ENCODE results near the gene PRTN3. TPM values are rescaled to one million over a fixed set of nuclear protein-coding genes. Genes with fewer than 3 reads are reported as not detected.

PRTN3 gene
- total RNA-seq, 1 experiment from 2014 or later: not detected

DNA sequence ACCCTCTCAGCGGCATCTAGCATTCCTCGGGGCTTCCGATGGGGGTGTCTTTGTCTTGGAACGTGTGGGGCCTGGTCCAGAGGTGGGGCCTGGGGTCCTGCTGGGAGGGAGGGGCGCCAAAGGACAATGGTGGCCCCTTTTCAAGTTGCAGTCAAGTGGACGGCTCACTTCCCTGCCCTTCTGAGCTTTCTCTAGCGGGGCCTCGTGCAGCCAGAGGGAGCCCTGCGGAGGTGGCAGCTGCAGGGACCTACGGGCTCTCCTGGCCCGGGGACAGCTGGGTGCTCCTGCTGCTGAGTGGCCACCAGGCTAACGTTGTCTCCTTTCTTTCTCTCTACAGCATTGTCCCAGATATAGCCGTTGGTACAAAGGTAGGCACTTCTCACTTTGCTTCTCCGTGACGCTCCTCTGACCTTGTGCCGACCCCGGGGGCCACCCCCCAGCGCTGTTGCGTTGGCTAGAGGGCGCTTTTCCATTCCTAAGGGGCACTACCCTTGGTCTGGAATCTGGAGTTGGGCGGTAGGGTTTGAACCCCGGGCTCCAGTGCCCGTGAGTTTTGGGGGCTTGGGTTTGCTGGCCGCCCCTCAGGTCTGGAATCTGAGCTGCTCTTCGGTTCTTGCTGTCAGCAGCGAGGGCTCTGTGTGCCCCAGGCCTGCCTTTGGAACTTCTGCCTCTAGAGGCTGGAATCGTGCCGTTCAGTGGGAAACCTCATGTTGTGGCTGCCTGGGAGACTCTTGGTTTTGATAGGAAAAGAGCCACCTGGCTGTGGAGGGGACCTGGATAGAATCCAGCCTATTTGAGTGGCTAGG is 41.5 kb upstream of the PRTN3 start:
- no peaks in the 10 kb centered on the region for H3K27me3 ChIP-seq (replicated peaks)
- no peaks in the 10 kb centered on the region for H3K9me3 ChIP-seq (replicated peaks)
- H3K27ac ChIP-seq: no peak overlapping the region
- H3K4me3 ChIP-seq: peak overlapping the region; percentile 95
- DNase-seq (ENCODE audit: low read depth in 1 of 2, low spot score in 2 of 2): peak; percentile 61 to 66
- H3K36me3 ChIP-seq: peaks cover 65% of the 10 kb centered on the region
- H3K4me1 ChIP-seq (replicated peaks): peaks cover 32% of the 10 kb centered on the region

DNA sequence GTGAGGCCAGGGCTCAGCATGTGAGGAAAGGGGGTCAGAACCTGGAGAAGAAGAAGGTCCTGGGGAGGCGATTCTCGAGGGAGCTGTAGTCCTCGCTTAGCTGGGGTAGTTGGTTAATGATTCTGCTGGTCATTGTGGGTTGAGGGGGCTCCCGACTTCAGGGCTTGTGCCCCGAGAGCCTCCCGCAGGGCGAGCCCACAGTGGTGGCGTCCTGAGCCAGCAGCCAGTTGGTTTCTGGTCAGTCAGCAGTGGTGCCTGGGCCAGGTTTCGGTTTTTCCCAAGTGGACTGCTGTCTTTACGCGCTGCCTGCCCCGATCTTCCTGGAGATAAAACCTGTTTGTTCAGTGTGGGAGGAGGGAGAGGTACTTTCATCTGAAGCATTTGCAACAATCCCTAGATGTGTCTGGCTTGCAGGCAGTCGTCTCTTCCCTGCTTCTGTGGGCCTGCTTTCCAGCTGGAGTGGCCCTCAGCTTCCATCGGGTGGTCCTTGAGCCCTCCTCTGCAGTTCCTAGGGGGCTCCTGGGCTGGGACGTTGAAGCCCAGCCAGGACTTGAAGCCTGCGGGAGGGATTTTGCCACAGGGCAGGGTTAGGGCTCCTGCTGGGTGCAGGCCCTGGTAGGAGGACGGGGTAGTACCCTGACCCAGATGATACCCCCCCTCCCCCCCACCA is 40.3 kb upstream of the PRTN3 start:
- Histone ChIP-seq H3K4me3 (peak overlapping the region; percentile 4), H3K36me3 (peaks cover 78% of the 10 kb centered on the region), H3K27ac (no peak overlapping the region), H3K4me1 (replicated peaks) (peaks cover 32% of the 10 kb centered on the region), H3K27me3 (replicated peaks) (no peaks in the 10 kb centered on the region), H3K9me3 (replicated peaks) (no peaks in the 10 kb centered on the region)
- peak in 1 of 2 experiments; percentile 44 for DNase-seq (ENCODE audit: low read depth in 1 of 2, low spot score in 2 of 2)

DNA sequence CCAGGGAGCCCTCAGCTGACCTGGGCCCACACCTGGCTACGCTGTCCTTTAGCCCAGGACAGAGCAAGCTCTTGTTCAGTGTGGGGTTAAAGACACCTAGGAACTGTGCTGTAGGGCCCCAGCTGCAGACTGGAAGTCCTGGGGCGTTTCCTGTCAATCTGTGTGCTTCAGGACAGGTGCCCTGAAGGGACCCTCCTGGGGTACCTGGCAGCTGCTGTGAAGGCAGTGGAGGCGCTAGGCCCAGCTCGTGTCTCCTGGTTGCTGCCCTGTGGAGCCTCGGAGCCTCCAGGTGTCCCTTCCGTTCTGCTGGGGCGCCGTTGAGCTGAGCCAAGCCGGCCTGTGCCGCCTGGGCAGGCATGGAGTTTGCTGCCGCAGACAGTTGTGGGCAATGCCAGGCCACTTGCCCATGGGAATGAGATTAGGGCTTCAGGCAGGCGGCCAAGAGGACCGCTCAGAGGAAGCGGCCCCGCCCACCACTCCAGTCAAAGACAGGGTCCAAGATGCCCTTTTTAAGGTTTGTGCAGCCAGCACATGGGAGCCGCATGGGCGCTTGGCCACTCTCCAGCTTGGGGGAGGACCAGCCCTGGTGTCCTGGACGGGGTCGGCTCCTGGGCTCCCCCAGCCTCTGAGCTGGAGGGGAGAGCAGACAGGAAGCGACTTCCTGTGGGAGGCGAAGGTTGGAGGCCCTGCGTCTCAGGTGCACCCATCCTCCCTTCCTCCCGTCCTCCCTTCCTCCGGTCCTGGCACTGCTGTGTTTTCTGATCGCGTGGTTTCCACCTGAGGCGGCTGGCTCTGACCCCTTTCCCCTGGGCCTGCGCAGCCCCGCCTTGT is 39.6 kb upstream of the PRTN3 start:
- Histone ChIP-seq H3K27me3 (replicated peaks) (no peaks in the 10 kb centered on the region), H3K27ac (no peak overlapping the region), H3K9me3 (replicated peaks) (no peaks in the 10 kb centered on the region), H3K4me3 (no peak overlapping the region), H3K4me1 (replicated peaks) (peaks cover 29% of the 10 kb centered on the region), H3K36me3 (peaks cover 85% of the 10 kb centered on the region)
- peak in 1 of 2 experiments; percentile 47 for DNase-seq (ENCODE audit: low read depth in 1 of 2, low spot score in 2 of 2)

DNA sequence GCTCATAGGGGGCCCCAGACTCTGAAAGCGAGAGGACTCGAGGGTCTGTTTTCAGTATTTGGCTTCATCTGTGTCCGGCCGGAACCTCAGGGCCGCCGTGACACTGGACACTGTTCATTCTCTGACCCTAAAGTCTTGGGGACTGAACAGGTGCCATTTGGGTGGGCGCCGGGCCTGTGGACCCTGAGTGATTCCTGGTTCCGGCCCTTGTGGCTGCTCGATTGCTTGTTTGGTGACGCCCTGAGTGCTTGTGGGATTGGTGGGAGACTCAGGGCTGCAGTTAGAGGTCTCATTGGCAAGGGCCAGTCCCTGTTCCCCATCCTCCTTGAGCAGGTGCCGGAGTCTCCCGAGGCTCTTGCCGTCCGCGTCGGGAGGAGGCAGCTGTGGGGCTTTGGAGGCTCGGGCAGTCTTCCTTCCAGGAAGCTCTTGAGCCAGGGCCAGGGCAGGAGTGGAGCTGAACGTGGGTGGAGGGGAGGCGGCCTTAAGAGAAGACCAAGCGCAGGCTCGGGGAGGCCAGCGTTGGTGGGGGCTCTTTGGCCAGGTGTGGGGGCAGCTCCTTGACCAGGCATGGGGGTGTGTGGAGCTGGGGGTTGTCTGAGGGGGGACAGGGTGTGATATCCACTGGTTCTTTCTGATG is 38.8 kb upstream of the PRTN3 start:
- no peak for DNase-seq (ENCODE audit: low read depth in 1 of 2, low spot score in 2 of 2)
- Histone ChIP-seq H3K9me3 (replicated peaks) (no peaks in the 10 kb centered on the region), H3K4me3 (no peak overlapping the region), H3K27ac (no peak overlapping the region), H3K36me3 (peaks cover 92% of the 10 kb centered on the region), H3K4me1 (replicated peaks) (peaks cover 29% of the 10 kb centered on the region), H3K27me3 (replicated peaks) (no peaks in the 10 kb centered on the region)

DNA sequence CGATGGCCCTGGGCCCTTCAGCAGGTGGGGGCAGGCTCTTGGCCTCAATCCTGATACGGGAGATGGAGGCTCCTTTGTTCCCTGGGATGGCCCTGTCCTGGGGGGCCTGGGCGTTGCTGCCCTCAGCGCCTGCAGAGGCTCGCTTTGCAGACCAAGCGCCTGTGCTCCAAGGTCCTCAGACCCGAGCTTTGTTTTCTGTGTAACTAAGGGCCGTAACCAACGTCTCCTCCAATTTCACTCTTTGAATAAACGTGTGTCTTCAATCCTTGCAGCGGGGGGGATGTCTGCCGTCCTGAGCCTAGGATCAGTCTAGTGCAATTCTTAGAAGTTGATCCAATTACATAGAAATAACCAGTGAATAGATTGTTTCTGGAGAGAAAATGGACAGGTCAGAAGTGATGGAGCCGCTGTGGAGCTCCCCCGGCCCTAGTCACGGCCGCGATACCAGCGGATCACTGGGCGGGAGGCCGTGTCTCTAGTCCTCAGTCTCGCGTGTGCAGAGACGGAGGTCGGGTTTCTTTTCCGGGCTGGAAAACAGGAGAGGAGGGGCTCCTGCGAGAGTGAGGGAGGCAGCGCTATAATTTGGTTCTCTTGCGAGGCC is 38.2 kb upstream of the PRTN3 start:
- Histone ChIP-seq H3K9me3 (replicated peaks) (no peaks in the 10 kb centered on the region), H3K27me3 (replicated peaks) (no peaks in the 10 kb centered on the region), H3K27ac (no peak overlapping the region), H3K36me3 (peaks cover 99% of the 10 kb centered on the region), H3K4me3 (no peak overlapping the region), H3K4me1 (replicated peaks) (peaks cover 29% of the 10 kb centered on the region)
- no peak for DNase-seq (ENCODE audit: low read depth in 1 of 2, low spot score in 2 of 2)

DNA sequence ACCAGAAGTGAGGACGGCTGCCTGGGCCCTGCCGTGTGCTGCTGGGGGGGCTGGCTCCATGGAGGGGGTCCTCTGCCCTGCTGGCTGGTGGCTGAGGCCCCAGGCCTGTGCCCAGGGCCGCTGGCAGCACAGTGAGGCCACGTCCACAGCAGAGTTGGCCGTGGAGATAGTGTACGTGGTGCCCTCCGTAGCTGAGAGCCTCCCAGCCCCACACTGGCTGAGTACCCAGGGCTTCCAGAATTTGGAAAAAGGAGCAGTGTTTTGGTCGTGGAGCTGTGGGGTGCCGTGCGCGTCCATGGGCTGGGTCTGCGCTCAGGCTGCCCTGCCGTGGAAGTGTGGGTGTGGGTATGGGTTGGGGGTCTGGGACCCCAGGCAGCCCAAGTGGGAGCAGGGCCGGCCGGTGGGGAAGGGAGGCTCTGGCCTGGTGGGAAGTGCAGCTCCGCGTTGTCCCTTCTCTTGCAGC is 37.7 kb upstream of the PRTN3 start:
- no peak for DNase-seq (ENCODE audit: low read depth in 1 of 2, low spot score in 2 of 2)
- peaks cover 29% of the 10 kb centered on the region for H3K4me1 ChIP-seq (replicated peaks)
- no peak overlapping the region for H3K4me3 ChIP-seq
- H3K36me3 ChIP-seq: peaks cover 100% of the 10 kb centered on the region
- no peaks in the 10 kb centered on the region for H3K9me3 ChIP-seq (replicated peaks)
- H3K27me3 ChIP-seq (replicated peaks): no peaks in the 10 kb centered on the region
- H3K27ac ChIP-seq: no peak overlapping the region

DNA sequence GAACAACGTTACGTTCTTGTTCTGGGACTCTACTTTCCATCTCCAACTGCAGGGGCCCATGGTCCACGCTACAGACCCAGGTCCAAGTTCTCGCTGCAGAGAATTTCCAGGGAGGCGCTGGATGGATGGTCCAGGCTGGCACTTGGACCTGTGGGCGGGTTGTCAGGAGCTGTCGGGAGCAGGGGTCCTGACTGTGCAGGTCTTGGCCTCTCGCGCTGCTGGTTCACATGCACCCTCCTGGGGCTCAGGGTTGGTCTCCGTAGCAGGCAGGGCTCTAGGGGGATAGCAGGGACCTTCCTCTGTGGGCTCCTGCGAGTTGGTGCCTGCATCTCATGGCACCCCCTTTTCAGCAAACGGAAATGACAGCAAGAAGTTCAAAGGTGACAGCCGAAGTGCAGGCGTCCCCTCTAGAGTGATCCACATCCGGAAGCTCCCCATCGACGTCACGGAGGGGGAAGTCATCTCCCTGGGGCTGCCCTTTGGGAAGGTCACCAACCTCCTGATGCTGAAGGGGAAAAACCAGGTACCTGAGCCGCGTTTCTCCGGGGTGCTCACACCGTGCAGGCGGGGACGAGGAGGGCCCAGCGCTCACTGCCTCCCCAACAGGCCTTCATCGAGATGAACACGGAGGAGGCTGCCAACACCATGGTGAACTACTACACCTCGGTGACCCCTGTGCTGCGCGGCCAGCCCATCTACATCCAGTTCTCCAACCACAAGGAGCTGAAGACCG is 36.9 kb upstream of the PRTN3 start:
- DNase-seq (ENCODE audit: low read depth in 1 of 2, low spot score in 2 of 2): peak in 1 of 2 experiments; percentile 40
- H3K36me3 ChIP-seq: peaks cover 100% of the 10 kb centered on the region
- H3K9me3 ChIP-seq (replicated peaks): no peaks in the 10 kb centered on the region
- no peaks in the 10 kb centered on the region for H3K27me3 ChIP-seq (replicated peaks)
- peaks cover 29% of the 10 kb centered on the region for H3K4me1 ChIP-seq (replicated peaks)
- no peak overlapping the region for H3K27ac ChIP-seq
- H3K4me3 ChIP-seq: no peak overlapping the region

DNA sequence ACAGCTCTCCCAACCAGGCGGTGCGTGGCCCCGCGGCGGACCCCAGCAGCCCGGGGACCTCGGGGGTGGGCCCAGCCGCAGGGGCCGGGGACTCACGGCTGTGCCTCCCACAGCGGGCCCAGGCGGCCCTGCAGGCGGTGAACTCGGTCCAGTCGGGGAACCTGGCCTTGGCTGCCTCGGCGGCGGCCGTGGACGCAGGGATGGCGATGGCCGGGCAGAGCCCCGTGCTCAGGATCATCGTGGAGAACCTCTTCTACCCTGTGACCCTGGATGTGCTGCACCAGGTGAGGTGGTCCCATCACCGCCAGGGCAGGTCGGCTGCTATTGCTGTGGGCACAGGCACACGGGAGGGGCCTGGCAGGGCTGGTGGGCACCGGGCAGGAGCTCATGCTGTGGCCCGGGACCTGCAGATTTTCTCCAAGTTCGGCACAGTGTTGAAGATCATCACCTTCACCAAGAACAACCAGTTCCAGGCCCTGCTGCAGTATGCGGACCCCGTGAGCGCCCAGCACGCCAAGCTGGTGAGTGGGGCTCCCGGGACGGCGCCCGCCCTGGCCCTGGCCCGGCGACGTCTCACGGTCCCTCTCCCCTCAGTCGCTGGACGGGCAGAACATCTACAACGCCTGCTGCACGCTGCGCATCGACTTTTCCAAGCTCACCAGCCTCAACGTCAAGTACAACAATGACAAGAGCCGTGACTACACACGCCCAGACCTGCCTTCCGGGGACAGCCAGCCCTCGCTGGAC is 36.2 kb upstream of the PRTN3 start:
- no peaks in the 10 kb centered on the region for H3K9me3 ChIP-seq (replicated peaks)
- H3K4me3 ChIP-seq: no peak overlapping the region
- no peak overlapping the region for H3K27ac ChIP-seq
- peaks cover 25% of the 10 kb centered on the region for H3K4me1 ChIP-seq (replicated peaks)
- H3K36me3 ChIP-seq: peaks cover 100% of the 10 kb centered on the region
- H3K27me3 ChIP-seq (replicated peaks): no peaks in the 10 kb centered on the region
- DNase-seq (ENCODE audit: low read depth in 1 of 2, low spot score in 2 of 2): no peak

DNA sequence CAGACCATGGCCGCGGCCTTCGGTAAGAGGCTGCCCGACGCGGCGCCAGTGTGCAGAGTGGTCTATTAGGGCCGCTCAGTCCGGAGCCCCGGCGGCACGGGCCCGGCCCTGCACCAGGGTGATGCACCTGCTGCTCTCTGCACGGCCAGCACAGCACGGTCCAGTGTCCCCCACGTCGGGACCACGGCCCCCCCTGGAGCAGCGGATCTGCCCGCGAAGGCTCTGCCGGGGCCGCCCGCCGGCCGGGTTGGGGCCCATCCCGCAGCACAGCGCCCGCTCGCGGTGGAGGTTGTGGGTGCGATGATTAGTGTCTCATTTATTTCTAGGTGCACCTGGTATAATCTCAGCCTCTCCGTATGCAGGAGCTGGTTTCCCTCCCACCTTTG is 35.6 kb upstream of the PRTN3 start:
- Histone ChIP-seq H3K4me1 (replicated peaks) (peaks cover 19% of the 10 kb centered on the region), H3K27me3 (replicated peaks) (no peaks in the 10 kb centered on the region), H3K4me3 (no peak overlapping the region), H3K9me3 (replicated peaks) (no peaks in the 10 kb centered on the region), H3K27ac (no peak overlapping the region), H3K36me3 (peaks cover 100% of the 10 kb centered on the region)
- DNase-seq (ENCODE audit: low read depth in 1 of 2, low spot score in 2 of 2): no peak

DNA sequence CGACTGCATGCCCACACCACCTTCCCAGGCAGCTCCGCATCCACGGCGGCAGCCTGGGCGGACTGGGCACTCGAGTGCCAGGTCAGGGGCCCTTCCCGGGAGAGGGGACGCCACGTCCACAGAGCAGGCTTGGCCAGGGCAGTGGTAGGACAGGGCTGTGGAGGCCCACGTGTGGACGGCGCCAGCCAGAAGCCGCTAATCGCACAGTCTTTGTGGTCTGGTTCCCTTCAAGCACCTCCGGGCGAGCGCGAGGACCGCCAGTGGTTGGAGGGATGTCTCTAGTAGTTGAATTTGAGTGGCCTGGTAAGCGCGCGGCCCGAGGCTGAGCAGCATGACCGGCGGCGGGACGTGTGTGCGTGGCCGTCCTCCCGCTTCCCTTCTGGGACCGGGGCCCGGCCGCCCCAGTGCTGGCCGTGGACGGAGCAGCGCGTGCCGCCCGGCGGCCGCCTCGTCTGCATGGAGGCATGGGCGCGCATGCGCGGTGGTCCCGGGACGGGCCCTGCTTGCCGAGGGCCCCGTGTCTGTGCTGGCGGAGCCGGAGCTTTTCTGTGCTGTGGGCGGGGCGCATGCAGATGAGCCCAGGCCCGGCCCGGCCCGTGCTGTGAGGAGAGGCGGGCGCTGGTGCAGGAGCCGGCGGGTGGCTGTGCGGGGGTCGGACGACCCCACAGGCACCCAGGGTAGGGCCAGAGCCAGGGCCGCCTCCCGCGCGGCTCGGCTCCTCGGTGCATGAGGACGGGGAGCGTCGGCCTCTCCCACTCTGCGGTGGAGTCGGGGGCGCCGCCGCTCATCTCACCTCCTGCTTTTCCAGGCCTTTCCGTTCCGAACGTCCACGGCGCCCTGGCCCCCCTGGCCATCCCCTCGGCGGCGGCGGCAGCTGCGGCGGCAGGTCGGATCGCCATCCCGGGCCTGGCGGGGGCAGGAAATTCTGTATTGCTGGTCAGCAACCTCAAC is 34.9 kb upstream of the PRTN3 start:
- Histone ChIP-seq H3K9me3 (replicated peaks) (no peaks in the 10 kb centered on the region), H3K27ac (no peak overlapping the region), H3K4me3 (no peak overlapping the region), H3K36me3 (peaks cover 100% of the 10 kb centered on the region), H3K4me1 (replicated peaks) (peaks cover 12% of the 10 kb centered on the region), H3K27me3 (replicated peaks) (no peaks in the 10 kb centered on the region)
- no peak for DNase-seq (ENCODE audit: low read depth in 1 of 2, low spot score in 2 of 2)

DNA sequence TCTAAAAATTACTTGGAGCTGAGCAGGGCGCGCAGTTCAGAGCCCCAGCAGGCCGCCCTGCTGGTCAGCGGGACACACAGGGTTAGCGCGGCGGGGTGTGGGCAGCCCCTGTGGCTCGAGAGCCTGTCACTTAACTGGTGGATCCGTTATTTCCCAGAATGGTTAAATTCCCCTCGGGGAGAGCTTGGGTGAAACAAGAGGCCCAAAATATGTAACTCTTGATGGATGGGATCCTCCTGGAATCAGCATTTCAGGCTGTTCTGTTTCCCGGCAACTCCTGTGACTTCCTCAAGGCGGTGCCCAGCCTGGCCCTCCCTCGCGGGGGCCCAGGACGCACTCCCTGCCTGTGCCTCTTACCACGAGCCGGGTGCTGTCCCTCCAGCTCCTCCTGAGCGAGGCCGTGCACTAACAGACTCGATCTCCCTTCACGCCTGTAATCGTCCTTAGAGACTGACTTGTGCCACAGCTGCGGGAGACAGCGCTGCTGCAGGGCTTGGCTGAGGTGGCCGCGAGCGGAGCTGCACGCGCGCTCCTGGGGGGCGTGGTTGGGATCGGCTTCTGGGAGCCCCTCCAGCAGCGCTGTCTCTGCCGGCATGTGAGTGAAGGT is 33.9 kb upstream of the PRTN3 start:
- no peaks in the 10 kb centered on the region for H3K9me3 ChIP-seq (replicated peaks)
- no peak overlapping the region for H3K27ac ChIP-seq
- H3K4me1 ChIP-seq (replicated peaks): peaks cover 1% of the 10 kb centered on the region
- no peaks in the 10 kb centered on the region for H3K27me3 ChIP-seq (replicated peaks)
- DNase-seq (ENCODE audit: low read depth in 1 of 2, low spot score in 2 of 2): no peak
- H3K4me3 ChIP-seq: no peak overlapping the region
- H3K36me3 ChIP-seq: peaks cover 100% of the 10 kb centered on the region

Measured in SJSA1 (cell line).